Tibial nerve (tissue), 4 donors: ENCODE measurements around the gene TTC28.

Experiments used
- CTCF ChIP-seq, 5 experiments: fragments of 200-600 bp in 3 of 5; fragments of 450-650 bp in 2 of 5; sonication (generic) in 3 of 5; IDR thresholded peaks; one replicate each; pipeline ENCODE4 v1.5.1; 2016 to 2019; ENCODE audit warnings: antibody characterized with exemption in 5 of 5, mild to moderate bottlenecking in 3 of 5, moderate library complexity in 2 of 5
- EP300 ChIP-seq, 2 donors: sonication (generic); formaldehyde crosslinking; IDR thresholded peaks; one replicate each; pipeline ENCODE4 v1.6.1; 2017; ENCODE audit warnings: antibody characterized with exemption in 2 of 2, mild to moderate bottlenecking in 1 of 2
- POLR2A ChIP-seq, 2 donors: fragments of 450-650 bp; IDR thresholded peaks; one replicate each; pipeline ENCODE4 v1.6.1; 2017; ENCODE audit warnings: antibody characterized with exemption in 2 of 2, mild to moderate bottlenecking in 2 of 2, moderate library complexity in 2 of 2

- TF ChIP-seq CTCF (IDR thresholded peaks at IDR 0.05) = no peak
- no peak for TF ChIP-seq POLR2A (IDR thresholded peaks at IDR 0.05)
- TF ChIP-seq EP300 (IDR thresholded peaks at IDR 0.05) = no peak
These were observed 442.5 kb downstream of the TTC28 start for GRCh38 chr22:28237112-28237511.
